Measurements from ENCODE around the gene PLEKHG1.

PLEKHG1 gene

DNA sequence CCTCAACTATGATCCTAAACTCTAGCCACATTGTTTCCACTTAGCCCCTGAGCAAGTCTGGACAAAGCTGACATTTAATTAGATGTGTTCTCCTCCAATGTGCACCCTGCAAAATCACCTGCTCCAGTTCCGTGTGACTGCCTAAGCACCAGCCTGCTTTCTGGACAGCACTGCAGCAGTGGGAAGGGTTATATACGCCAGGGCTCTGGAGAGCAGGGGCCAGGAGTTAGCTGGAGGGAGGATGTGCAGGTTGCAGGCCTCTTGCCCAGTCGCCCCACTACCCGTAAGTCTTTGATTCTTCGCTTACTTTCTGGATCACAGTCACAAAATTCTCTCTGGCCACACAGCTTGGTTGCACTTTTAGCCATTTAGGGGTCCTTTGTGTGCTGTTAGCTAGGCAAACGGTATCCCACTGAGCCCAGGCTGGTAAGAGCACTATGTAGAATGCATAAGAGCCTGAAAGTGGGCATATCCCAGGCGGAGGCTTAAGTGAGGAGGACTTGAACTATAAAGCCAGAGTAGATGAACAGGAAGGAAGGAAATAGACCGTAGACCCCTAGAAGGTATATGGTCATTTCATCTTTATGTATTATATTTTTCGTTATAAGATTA is 10.7 kb upstream of the PLEKHG1 start:
- no peak for DNase-seq

DNA sequence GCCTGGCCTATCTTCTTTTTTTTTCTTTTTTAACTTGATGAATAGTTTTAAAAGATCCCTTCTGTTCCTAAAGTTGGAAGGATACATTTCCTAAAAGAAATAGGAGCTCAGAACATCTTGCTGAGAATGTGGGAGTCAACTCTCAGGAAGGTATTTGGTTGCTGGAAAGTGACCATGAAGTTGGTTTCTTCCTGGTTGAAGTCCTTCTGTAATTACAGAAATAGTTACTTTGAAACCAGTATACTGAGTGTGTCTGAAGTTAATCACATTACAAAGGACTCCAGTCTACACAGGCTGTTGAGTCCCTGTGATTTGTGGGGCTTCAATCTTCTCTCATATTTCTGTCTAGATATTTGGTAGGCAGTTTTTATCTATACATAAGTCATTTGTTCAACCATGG is 9.8 kb upstream of the PLEKHG1 start:
- no peak for DNase-seq

DNA sequence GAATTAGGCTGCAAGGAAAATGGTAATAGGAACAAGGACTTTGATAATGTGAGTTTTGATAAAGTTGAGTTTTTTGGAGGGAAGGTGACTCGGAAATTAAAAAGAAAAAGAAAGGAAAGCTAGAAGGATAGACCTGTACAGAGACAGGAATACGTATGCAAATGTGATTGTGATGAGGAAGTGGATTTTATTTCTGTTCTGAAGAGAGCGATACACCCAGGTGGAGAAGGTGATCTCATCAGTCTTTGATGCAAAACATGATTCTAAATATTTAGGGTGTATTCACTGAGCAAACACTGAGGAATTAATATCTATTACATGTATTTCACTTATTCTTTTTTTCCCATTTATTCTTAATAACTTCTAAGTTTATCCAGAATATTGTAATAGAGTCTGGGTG is 9.2 kb upstream of the PLEKHG1 start:
- DNase-seq: no peak

DNA sequence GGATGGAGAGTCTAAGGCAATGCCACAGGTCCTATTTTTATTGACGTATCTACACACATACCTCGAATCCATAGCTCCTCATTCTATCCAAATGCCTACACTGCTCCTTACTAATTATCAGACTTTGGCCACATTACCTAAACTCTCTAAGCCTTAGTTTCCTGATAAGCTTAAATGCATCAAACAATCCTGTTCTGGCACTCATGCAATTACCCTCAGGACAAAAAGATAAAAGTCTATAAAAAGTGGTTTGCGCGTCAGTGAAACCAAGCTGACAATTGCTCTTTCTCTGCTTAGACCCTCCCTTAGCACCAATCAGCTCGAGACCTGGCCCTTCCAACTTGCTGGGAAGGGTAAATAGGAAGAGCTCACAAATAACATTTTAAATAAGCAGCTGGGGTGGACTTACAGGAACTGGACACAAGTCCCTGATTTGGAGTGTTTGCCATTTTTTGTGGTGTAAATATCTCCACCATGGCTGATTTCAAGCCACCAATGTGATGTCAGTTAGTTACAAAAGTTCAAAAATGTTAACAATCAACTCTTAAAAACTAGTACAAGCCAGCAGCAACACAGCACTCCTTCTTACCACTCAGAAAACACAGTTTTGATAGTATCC is 7.2 kb upstream of the PLEKHG1 start:
- no peak for DNase-seq

DNA sequence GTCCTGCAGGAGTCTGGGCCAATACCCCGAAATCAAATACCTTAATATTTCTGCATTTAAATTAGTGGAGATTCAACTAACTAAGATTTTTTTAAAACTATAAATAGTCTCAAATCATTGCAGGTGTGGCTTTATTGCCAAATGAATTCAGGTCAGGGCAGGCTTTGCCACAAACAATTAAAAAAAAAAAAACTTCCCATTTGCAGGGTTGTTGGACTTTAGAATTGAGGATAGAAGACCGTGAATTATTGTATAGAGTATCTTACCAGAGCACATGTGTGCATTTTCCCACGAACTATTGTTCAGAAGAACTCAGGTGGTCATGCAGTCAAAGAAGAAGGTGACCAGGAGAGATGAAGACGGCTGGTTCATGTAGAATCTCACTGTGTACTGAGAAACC is 6.6 kb upstream of the PLEKHG1 start:
- DNase-seq: no peak

DNA sequence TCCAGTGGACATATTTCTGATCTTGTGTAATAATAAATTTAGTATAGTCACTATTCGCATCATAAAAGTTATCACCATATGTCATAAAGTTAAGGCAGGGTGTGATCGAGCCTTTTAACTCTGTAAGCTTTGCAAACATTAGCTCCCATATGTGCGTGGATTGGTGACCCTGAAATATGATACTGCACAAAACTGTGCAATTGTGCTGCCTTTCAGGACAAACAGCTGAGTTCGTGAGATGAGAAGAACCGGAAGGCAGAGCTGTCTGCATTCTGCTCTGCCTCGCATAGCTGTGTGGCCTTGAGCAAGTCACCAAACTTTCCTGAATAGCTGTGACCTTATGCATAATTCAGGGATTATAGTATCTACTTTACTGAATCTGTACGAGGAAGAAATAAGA is 3.2 kb upstream of the PLEKHG1 start:
- DNase-seq: no peak

DNA sequence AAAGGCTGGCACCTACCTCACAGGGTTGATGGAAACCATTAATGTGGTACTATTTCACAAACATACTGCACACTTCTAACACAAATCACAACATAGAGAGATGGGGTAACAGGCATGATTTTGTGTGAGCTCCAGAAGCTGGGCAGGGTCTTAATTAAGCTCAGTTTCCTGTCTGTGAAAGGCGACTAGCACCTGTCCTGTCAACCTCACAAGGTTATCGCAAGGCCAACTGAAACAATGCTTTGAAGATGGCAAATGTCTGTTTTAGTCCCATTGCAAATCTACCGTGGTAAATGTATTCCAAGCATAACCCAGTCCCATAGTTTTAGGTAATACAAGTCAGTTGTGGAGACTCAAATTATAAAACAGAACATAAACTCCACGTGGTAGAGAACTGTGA is 1.3 kb upstream of the PLEKHG1 start:
- DNase-seq: no peak

DNA sequence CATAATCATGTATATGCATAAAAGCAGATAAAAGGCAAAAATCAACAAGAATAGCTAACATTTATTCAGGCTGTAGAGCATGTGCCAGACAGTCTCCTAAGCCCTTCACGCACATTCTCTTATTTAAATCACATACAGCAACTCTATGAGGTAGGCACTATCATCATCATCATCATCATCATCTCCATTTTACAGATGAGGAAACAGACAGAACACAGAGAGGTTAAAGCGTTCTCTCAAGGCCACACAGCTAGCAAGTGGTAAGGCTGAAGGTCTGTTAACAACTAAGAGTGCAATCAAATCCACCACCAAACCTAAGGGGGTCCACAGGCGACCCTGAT is 857 bp upstream of the PLEKHG1 start:
- DNase-seq: no peak

DNA sequence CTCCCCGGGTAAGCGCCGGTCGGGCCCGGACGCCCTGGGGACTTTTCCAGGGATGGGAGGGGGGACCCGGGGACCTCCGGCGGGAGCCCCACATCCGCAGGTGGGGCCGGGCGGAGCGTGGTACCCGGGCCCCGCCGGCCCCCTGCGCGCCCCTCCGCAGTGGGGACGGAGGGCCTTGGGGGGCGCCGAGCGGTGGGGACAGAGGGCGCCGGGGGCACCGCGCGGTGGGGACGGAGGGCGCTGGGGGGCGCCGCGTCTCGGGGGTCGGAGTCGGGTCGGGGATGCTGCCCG is 270 bp downstream of the PLEKHG1 start:
- DNase-seq: no peak

DNA sequence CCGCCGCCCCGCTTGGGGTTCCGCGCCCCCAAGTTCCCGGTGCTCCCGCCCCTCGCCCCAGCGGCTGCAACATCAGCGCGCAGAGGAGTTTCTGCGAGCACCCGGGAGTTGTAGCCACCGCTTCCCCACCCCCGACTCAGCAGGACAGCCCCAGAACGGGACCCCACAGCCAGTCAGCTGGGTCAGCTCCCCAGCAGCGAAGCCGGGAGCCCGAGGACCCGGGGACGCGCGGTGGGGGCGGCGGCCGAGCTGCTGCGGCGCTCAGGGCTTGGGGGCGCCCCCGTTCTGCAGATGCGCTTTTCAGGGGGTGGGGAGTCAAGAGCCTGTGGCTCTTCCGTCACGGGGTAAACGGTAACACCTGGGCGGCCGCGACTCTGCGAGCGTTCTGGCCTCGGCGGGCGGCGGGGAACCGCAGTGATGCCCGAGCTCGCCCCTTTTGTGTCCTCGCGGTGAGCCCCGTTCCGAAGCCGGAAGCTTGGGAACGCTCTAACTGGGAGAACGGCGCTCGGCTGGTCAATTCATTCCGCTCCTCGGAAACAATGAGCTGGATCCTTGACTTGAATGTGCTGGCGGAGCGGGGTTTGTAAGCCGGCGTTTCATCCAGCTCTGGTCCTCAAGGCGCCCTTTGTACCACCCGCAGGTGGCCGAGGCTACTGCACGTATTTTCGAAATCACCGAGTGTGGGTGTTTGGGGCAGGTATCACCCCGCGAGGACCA is 774 bp downstream of the PLEKHG1 start:
- peak in 34 of 56 donors; percentile 22 to 66 (median 48) for DNase-seq

DNA sequence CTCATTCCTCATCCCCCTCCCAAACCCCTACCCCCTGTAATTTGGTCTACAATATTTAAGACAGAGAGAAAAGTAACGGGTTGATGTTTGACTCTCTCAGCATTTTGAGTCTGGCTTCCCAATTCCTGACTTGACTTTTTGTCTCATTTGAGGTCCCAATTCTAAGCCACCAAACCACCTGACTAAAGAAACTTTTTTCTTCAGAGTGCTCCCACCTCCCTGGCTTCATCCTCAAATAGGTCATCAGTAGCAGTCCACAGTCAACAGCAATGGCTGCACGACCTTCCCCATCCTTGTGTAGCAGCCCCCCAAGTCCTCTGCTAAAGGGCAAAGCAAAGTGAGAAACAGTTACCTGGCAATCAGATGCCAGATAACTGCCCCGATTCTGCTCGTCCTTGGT is 1.8 kb downstream of the PLEKHG1 start:
- DNase-seq: no peak

DNA sequence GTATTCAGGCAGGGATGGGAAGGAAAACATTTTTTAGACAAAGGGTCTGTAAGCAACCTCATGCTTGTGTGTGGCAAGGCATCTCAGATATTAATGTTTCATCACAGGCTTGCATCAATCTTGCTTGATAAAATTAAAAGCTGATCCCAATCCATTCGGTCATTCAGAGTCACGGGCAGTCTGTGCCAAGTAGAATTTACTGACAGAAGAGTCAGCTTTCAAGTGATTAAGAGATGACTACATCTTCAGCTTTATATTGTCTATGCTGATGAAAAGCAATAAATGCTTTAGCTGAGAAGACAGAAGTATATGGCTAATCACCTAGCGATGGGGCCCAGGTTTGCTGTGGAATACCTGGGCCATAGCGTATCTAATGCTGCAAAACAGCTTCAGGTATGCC is 3.5 kb downstream of the PLEKHG1 start:
- no peak for DNase-seq

DNA sequence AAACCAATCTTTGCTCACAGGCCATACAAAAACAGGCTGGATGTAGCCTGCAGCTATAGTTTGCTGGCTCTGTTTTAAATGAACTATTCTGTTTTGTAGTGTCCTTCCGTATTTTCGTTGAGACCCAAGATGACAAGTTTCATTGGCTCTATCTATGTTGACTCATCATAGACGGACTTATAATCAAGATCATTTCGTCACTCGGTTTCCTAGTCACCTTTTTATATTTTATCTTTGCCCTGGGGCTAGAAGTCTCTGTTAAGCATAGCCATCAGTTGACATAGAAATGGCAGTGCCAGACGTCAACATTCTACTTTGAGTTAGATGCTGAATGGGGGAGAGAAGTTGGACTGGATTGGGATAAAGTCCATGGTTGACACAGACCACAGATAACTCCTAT is 4.8 kb downstream of the PLEKHG1 start:
- no peak for DNase-seq

DNA sequence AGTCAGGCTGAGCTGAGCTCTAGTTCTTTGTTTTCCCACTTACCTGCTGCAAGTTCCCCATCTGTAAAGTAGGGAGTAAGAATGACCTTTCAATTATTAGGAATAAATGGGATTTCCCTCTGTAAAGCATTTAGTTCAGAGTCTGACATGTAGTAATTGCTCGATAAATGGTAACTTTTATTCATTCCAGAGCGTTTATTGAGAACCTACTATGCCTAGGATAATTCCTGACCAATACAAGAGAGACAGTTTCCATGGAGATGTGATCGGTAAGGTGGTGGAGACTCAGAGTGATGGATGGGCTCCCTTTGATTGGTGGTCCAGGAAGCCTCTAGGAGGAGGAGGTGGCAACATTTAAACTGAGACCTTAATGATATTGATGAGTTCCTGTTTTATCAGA is 5.6 kb downstream of the PLEKHG1 start:
- DNase-seq: no peak

DNA sequence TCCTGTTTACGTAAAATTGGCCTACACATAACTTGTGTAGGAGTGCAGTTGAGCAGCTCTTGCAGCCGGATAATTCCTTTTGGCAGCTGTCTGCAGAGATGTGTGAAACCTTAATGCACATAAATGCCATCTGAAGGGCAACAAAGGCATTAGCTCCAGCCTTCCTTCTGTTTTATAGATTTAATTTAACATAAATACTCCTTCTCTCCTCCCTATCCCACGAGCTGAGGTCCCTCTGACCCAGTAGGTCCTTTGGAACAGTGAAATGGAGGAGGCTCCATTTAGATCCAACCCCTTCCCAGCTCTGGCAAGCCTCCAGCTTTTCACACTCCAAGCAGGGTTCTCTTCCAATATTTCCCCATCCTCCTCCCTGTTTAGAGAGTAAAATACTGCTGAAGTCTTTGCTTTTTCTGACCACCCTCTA is 6.5 kb downstream of the PLEKHG1 start:
- DNase-seq: peak in 8 of 56 donors; percentile 2 to 24 (median 10)

DNA sequence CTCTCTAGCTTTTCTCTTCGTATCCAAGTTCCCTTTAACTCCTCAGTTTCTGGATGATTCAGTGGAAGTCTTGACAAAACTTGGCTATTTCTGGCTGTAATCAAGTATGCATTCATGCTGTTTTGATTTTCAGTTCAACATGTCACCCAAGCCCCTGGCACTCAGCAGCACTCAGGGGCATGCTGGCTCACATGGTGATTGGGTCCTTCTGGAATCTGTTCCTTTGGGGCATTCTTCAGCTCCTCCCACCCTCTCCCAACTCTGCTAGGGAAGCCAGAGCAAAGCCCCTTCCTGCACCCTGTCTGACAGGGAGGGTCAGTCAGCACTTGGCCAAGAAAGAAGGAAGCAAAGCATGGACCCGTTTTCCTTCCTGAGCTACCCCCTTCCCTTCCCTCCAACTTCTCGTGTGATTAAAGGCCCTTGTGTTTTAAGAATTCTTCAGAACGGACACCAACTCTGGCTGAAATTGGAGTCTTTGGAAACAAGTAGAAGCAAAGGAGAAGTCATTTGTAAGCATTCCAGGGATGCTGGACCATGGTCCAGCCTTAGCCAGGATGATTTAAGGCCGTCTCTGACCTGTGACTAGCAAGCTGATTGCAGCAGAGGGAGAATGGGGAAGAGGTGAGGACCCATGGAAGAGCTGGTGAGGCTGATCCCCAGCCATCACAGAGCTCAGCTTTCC is 7.1 kb downstream of the PLEKHG1 start:
- DNase-seq: no peak

DNA sequence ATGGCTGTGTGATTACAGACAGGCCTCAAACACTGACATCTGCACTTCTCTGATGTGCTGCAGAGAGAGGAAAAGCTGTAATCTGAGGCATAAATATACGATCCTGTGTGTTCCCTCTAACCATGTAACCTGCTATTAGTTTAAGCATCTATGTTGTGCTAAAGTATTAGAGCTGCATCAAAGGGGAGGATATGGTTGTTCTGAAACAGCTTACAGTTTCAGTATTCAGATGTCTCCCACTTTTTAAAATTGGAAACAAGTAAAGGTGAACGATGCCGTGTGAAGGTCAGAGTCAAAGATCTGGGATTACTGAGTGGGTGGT is 7.6 kb downstream of the PLEKHG1 start:
- no peak for DNase-seq

DNA sequence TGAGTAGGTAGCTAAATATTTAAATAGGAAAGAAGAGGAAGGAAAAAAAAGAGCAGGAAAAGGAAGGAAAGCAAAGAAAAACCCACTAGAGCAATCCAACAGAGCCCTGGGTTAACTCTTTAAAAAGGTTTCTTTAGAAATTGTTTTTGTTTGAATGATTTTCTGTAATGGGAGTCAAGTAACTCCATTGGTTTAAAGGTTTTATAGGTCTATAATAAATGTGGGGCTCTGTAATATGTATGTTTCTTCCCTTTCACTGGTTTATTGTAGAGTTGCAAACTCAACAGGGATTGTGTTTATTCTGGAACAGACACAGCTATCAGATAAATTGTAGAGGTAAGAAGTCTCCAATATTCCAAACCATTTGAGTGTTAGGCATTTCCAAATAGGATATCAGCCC is 10.9 kb downstream of the PLEKHG1 start:
- no peak for DNase-seq

DNA sequence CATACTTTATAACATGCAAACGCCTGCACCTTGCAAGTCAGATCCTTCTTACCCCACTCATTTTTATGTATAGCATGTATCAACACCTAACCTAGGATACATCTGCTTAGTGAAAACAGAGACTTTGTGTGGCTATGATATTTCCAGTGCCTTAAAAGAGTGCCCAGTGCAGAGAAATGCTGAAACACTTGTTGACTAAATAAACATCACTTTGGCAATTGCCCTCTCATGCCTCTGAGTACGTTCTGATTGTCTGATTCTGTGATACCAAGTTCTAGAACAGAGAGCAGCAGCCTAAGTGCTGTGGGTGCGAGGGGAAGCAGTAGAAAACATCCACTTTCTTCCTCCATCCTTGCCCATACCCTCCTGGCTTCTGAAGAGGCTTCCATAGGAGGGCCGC is 13.6 kb downstream of the PLEKHG1 start:
- DNase-seq: no peak

DNA sequence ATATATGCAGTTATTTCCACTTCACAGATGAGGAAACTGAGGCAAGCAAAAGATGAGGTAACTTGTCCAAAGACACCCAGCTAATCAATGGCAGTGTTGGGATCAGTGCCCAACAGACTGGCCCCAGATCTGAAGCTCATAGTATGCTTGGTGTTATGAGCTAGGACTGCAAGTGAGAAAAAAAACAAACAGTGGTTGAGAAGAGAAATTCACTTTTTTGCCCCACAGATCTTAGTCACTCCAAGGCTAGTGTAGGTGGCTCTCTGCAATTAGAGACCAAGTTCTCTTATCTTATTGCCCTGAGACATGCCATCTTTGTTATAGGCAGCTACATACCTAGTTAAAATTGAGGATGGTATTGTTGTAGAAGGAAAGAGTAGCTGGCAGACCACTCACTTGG is 16.3 kb downstream of the PLEKHG1 start:
- DNase-seq: no peak

DNA sequence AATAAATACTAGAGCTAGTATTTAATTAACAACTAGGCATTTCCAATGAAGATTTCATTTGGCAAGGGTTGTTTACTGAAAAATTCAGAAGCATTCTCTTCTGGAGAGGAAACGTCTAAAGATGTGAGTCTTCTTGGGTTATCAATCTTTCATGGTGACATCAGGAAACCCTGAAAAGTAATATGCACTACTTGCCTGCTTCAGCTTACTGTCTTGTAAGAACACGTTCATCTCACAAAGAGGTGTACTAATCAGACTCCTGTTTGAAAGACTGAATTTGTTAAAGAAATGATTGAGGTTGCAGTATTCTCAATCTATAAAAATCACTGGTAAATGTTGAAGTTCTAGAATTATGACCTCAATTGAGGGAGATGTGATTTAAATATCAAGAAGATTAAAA is 16.9 kb downstream of the PLEKHG1 start:
- DNase-seq: no peak

DNA sequence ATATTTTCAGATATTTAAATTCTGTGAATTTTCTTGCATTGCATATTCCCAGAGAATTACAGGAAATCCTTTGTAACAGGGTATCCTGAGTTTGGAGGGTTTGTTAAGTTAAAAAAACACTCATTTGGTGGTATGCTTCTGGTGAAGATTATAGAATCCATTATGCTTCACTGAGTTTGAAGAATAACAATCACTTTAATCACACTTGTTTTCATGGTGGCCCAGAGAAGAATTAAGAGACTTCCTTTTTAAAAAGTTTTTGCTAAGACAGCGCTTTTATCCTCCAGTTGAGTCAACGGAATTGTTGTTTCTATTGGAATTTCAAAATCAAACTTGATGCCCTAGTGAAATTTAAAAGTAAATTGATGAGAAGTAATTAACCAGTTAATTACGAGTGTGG is 17.4 kb downstream of the PLEKHG1 start:
- DNase-seq: no peak
